ENCODE results near the gene TUT4. TPM values are rescaled to one million over a fixed set of nuclear protein-coding genes. Genes with fewer than 3 reads are reported as not detected.

TUT4 gene
- total RNA-seq, 6 donors from 2014 or later, result 31.0 to 85.7 (median 55.4) TPM

GRCh38 chr1:52534928-52535764, 17.7 kb downstream of the TUT4 start:
- no peak for ATAC-seq (ENCODE audit: low FRiP score in 2 of 2)
- WGBS, 2 donors, result 98 to 99% methylated on average over 2 of the region's 2 CpGs
- H3K27ac ChIP-seq, result no peak overlapping the region

GRCh38 chr1:52533713-52534112, 19.2 kb downstream of the TUT4 start:
- Histone ChIP-seq H3K9me3 (no peaks in the 10 kb centered on the region), H3K27ac (no peak overlapping the region), H3K27me3 (no peaks in the 10 kb centered on the region), H3K4me1 (peaks cover 0 to 4% (median 2%) of the 10 kb centered on the region in 4 donors), H3K36me3 (no peaks in the 10 kb centered on the region), H3K4me3 (no peak overlapping the region)
- WGBS, 2 donors, result 85% methylated on average over 9 of the region's 9 CpGs
- ATAC-seq (ENCODE audit: low FRiP score in 2 of 2) (no peak), DNase-seq (peak in 1 of 2 donors; percentile 34)
- TF ChIP-seq POLR2A (IDR thresholded peaks at IDR 0.05) (no peak), POLR2AphosphoS5 (IDR thresholded peaks at IDR 0.05) (no peak), EP300 (IDR thresholded peaks at IDR 0.05) (no peak), CTCF (IDR thresholded peaks at IDR 0.05) (no peak)

More at GRCh38 chr1:52534928-52535764, 17.7 kb downstream of the TUT4 start:
- TF ChIP-seq EP300 (IDR thresholded peaks at IDR 0.05) (no peak), POLR2AphosphoS5 (IDR thresholded peaks at IDR 0.05) (no peak), CTCF (IDR thresholded peaks at IDR 0.05) (no peak), POLR2A (IDR thresholded peaks at IDR 0.05) (no peak)
- Histone ChIP-seq H3K4me3 (no peak overlapping the region), H3K9me3 (no peaks in the 10 kb centered on the region), H3K36me3 (no peaks in the 10 kb centered on the region), H3K27me3 (no peaks in the 10 kb centered on the region), H3K4me1 (peaks cover 0 to 4% (median 2%) of the 10 kb centered on the region in 4 donors)
- no peak for DNase-seq

- WGBS, 2 donors, result 85 to 93% methylated on average over 2 of the region's 2 CpGs
- TF ChIP-seq POLR2A (IDR thresholded peaks at IDR 0.05), result no peak
- no peak for TF ChIP-seq POLR2AphosphoS5 (IDR thresholded peaks at IDR 0.05)
- no peak for TF ChIP-seq EP300 (IDR thresholded peaks at IDR 0.05)
- TF ChIP-seq CTCF (IDR thresholded peaks at IDR 0.05), result no peak
- Histone ChIP-seq H3K27me3 (no peaks in the 10 kb centered on the region), H3K36me3 (peaks cover 0 to 4% (median 0%) of the 10 kb centered on the region in 4 donors), H3K27ac (no peak overlapping the region), H3K9me3 (no peaks in the 10 kb centered on the region), H3K4me1 (peaks cover 0 to 4% (median 2%) of the 10 kb centered on the region in 4 donors), H3K4me3 (no peak overlapping the region)
- ATAC-seq (ENCODE audit: low FRiP score in 2 of 2) (no peak), DNase-seq (no peak)
Measured at GRCh38 chr1:52532731-52533327, 20.1 kb downstream of the TUT4 start.

GRCh38 chr1:52532247-52532646, 20.6 kb downstream of the TUT4 start:
- no peaks in the 10 kb centered on the region for H3K9me3 ChIP-seq
- peaks cover 0 to 4% (median 2%) of the 10 kb centered on the region in 4 donors for H3K4me1 ChIP-seq
- peaks cover 0 to 8% (median 0%) of the 10 kb centered on the region in 4 donors for H3K36me3 ChIP-seq
- no peak for TF ChIP-seq CTCF (IDR thresholded peaks at IDR 0.05)
- no peak for TF ChIP-seq POLR2A (IDR thresholded peaks at IDR 0.05)
- TF ChIP-seq EP300 (IDR thresholded peaks at IDR 0.05), result no peak
- no peak overlapping the region for H3K4me3 ChIP-seq
- no peak for DNase-seq
- H3K27ac ChIP-seq, result no peak overlapping the region
- H3K27me3 ChIP-seq, result no peaks in the 10 kb centered on the region
- ATAC-seq (ENCODE audit: low FRiP score in 2 of 2), result no peak
- 90 to 94% methylated on average over 8 of the region's 8 CpGs for WGBS, 2 donors
